Esophagus muscularis mucosa (tissue), 4 donors: ENCODE data around the gene CTNNA2.

ENCODE experiments used
- CTCF ChIP-seq, 3 experiments: fragments of 200-600 bp in 2 of 3; fragments of 450-650 bp in 1 of 3; sonication (generic) in 2 of 3; IDR thresholded peaks; one replicate each; pipeline ENCODE4 v1.5.1; 2017 to 2019; ENCODE audit warnings: antibody characterized with exemption in 3 of 3, mild to moderate bottlenecking in 2 of 3, moderate library complexity in 1 of 3
- EP300 ChIP-seq: sonication (generic); formaldehyde crosslinking; IDR thresholded peaks from one replicate; pipeline ENCODE4 v1.6.1; 2017; ENCODE audit warnings: antibody characterized with exemption
- POLR2A ChIP-seq: fragments of 450-650 bp; IDR thresholded peaks from one replicate; pipeline ENCODE4 v1.6.1; 2017; ENCODE audit warnings: antibody characterized with exemption, moderate library complexity, mild to moderate bottlenecking, low read depth

- no peak for TF ChIP-seq CTCF (IDR thresholded peaks at IDR 0.05)
- no peak for TF ChIP-seq POLR2A
- no peak for TF ChIP-seq EP300
Measured at GRCh38 chr2:80459028-80459427, 946.2 kb downstream of the CTNNA2 start.
